Stimulated activated CD4-positive, alpha-beta T cell treated with anti-CD3 and anti-CD28 coated beads, Interleukin-15, amount 100 ng/mL, for 48 hours (primary cell): ENCODE results near the gene TEX55.
"Not testable (repeated sequence)": the region's sequence is repeated elsewhere in the genome, so short reads cannot be mapped to it uniquely, and the experiment has no call there.

ENCODE experiments used
- DNase-seq, 2 donors: peaks; one replicate each; pipeline ENCODE4 v3.0.0-alpha.2; 2020; ENCODE audit warnings: low read depth in 2 of 2

The TEX55 gene

DNA sequence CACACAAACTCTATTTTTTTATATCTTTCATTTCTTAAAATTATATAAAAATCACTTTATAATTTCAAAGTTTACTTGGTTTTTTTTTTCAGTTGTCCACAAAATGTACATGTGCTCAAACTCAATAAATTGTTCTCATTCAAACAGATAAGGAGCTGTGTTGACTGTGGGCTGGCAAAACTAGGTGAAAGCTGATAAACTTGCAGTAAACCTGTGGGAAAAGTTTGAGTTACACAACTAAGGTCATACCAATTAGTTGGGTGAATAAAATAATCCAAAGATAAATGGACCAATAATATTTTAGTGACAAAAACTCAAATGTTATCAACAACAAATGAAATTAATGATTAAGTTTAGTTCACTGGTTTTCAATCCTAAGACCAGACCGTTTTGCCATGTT, 14.8 kb downstream of the TEX55 start:
- no peak for DNase-seq

DNA sequence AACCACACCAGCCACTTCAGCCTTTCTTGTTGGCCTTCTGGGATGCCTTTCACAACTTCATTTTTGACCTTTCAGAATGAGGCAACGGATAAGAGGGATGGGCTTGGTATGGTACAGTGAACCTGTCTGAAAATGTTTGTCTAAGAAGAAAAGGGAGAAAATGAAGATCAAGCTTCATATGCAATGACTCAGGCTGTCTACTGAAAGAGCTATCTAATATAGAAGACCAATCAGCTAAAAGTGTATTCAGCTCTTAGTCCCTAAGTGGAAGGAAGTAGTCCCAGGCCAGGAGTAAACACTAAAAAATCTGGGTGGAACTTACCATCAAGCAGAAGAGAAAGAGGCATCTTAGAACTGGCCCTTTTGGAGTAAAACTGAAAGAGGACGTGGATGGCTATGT, 15.3 kb downstream of the TEX55 start:
- DNase-seq: no peak

- DNase-seq: not testable (repeated sequence)
These were observed 18.8 kb downstream of the TEX55 start for GRCh38 chr3:119164745-119165144.

- no peak for DNase-seq
These were observed 24.9 kb downstream of the TEX55 start for GRCh38 chr3:119170821-119171220.

DNA sequence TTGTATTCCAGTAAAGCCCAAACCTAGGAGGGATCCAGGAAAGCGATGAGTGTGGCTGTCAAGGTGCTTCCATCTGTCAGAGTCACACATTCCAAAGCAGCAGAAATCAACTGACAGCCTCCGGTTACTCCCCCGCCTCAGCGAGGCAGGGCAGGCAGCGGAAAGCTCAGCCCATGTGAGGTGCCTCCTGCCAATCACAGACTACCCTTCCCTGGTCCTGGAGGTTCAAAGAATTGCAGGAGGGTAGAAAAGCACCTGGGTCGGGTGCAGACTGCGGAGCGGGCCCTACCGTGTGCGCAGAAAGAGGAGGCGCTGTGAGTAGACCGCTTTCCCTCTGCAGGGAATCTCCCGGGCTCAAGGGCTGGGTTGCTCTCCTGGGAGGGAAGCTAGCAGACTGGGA, 27.4 kb downstream of the TEX55 start, which contains the start of gene UPK1B:
Gene UPK1B (plus strand): TSS at position 274 of the 400 bp plus-strand sequence. CDS start 13,144 bp downstream, outside the sequence.
- DNase-seq: no peak

DNA sequence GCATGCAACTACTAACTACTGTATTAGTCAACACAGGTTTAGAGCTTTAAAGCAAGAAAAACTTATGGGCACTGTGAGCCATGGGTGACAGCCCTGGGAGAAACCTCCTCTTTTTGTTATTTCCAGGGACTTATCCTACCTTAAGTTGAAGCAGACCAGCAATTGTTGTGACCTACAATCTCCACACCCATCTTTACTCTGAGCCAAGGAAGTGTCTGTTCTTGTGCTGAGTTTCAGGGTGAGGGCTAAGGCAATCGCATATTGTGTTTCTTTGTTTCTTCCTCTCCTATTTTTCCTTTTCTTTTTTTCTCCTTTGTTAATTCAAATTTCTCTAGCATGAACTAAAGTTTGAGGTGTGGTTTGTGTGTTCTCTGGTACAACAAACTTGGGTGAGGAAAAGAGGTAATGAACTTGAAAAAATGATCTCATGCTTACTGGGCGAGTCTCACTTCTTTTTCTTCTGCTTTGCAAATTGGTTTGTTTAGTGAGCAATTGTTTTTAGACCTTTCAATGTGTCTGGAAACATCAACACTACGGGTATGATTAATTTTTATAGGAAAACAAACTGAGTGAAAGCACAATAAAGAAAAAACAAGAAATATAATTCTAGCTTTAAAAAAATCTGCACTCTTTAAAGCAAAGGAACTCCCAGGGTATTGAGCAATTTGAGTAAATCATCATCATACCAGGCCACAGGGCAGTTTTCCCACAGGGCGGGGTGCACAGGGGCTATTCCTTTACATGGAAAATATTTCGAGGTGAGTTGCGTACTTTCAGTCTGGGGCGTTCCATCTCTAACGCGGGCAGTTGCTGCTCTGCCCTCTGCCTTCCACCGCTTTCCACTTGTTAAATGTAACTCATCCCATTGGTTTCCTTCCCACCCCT, 30.1 kb downstream of the TEX55 start:
- DNase-seq: no peak

DNA sequence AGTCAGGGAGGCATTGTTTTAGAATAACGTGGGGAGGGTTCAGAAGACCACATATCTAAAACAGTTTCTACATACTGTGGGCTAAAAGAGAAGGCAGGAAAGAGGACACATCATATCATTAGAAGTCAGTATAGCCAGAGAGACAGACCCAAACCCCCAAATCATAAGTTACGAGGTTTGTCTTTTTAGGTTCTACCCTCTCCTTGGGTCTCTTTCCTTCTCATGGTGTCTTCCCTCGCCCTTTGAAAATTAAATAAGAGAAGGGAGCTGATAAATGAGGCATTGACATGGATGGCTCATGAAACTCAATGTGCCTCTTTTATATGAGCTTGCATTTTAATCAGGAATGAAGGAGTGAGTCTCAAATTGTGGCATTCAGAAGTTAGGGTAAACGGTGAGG, 30.8 kb downstream of the TEX55 start:
- DNase-seq: no peak

DNA sequence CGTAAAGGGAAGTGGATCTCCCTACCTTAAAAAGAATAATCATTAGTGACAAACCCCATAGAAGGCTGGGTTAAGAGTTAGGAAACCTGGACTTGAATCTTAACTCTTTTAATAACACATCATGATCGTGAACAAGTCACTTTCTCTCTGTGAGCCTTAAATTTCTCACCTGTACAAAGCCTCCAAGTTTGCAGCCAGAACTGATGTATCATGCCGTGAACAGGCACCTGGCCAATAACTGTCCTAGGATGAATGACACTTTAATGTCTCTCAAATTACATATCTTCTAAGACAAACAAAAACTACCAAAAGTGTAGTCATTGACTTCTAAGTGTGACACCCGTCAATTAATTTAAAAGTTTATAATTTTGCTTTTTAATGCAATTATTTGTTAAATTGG, 31.4 kb downstream of the TEX55 start:
- no peak for DNase-seq

- DNase-seq: no peak
These were observed 35.8 kb downstream of the TEX55 start for GRCh38 chr3:119181765-119182164.

DNA sequence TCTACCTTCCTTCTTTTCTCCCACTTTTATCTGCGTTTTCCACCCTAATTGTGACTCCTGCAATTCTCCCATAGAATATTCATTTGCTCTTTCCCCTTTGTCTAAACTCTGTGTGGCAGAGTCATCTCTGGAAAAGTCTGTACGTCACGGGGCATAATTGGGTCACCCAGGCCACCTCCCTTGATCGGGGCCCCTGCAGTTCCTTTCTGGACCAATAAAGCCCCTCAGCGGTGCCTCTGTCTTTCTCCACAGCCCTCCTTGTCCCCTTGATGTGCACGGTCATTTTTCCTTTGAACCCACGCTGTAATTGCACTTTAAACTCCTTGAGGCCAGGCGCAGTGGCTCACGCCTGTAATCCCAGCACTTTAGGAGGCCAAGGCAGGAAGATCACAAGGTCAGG, 38.1 kb downstream of the TEX55 start:
- no peak for DNase-seq

GRCh38 chr3:119184796-119185570, 39.0 kb downstream of the TEX55 start:
- no peak for DNase-seq

DNA sequence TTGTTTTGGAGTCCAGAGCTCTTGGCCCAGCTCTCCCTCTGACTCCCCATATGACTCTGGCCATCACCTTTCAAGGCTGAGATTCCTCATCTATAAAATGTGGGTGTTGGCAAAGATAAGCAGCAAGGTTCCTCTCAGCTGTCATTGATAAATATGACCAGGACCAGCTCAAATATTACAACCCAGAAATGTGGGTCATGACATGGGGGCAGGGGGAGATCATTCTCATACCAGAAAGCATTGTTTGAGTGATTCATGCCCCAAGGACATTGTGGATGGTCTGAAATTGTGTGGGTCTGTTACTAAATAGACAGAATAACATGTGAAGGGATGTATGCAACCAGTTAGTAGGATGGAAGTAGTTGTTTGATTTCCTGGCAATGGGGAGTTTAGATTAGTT, 41.3 kb downstream of the TEX55 start:
- no peak for DNase-seq

DNA sequence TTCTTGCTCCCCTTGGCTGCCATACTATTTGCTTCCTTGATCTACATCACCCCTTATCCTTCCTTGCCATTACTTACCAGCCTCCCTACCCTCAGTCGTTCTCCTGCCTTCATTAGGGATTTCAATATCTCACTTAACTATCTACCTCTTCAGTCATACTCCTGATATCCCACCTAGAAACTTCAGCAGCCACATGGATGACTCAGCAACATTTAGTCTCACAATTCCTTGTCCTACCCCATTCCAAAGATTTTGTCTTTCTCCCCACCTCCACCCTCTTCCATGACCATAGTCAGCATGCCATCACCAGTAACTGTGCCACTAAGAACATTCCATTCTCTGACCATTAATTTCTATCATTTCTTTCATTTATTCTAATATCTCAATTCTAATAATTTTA, 45.8 kb downstream of the TEX55 start:
- DNase-seq: no peak

GRCh38 chr3:119194237-119195150, 48.5 kb downstream of the TEX55 start:
- no peak for DNase-seq

- DNase-seq: no peak
These were observed 49.1 kb downstream of the TEX55 start for GRCh38 chr3:119195151-119195476.

- no peak for DNase-seq
These were observed 49.9 kb downstream of the TEX55 start for GRCh38 chr3:119195911-119196310.
